Measurements from ENCODE around the gene CNR2.
A peak's percentile ranks its signal among the peaks of the same experiment; 100 is the strongest.
"Not testable (repeated sequence)": the region's sequence is repeated elsewhere in the genome, so short reads cannot be mapped to it uniquely, and the experiment has no call there.

The CNR2 gene

DNA sequence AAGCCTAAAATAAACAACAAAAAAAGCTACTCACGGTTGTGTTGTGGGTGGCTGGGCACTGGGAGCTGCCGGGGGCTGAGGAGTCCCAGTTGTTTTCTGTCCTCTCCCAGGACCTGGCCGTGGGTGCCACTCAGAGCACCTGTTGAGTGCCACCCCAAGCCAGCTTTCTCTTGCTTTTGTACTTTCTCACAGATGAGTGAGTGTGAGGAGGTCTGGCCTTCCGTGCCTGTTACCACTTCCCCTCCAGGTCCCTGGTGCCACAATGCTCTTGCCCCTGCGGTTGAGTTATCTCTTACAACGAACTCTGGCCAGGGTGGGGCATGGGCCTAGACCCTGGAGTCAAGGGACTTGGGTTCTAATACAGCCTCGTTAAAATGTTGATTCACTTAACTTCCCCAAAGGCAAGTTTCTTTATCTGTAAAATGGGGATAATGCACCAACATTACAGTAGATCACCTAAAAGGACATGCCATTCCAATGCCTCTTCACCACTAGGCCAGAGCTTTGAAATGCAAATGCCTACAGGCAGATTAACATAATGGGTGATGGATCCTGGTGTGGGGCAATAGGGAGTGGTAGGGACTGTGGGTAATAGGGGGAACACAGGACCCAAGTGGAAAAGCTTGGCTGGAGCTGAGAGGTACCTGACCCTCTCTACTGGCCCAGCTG is at the start of gene CNR2:
Gene CNR2, minus strand, starts transcription at position 151 of the 669 bp plus-strand sequence. CDS start 37,745 bp downstream, outside the sequence.
- no peak for DNase-seq

DNA sequence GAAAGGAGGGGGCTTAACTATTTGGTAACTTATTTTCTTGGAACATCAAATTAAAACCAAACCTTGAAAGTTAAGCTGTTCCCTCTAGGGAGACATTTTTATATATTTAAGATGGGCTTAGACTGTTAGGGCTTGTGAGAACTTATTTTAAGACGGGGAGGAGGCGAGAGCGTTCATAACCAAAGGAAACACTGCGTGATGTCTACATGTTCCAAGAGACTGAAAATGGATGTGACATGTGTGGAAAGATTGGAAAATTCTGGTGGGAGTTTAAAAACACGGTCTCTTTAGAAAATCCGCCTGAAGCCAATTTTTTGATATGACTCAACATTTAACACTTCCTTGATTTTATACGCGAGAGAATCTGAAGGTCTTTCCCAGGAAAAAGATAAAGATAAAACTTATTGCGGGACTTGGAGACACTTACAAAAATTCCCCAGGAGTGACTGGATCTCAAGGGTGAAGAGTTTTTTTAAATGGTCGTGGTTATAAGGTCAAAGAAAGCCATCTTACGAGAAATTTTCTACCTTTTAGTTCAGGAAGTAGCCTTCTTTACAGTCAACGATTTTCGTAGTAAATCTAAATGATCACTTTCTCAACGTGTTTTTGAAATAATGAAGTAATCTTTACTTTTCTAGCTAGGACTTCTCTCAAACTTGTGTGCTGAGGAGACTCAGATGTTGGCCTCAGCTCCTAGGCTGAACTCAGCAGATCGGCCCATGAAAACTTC is 47.3 kb upstream of the CNR2 start:
- no peak for DNase-seq

DNA sequence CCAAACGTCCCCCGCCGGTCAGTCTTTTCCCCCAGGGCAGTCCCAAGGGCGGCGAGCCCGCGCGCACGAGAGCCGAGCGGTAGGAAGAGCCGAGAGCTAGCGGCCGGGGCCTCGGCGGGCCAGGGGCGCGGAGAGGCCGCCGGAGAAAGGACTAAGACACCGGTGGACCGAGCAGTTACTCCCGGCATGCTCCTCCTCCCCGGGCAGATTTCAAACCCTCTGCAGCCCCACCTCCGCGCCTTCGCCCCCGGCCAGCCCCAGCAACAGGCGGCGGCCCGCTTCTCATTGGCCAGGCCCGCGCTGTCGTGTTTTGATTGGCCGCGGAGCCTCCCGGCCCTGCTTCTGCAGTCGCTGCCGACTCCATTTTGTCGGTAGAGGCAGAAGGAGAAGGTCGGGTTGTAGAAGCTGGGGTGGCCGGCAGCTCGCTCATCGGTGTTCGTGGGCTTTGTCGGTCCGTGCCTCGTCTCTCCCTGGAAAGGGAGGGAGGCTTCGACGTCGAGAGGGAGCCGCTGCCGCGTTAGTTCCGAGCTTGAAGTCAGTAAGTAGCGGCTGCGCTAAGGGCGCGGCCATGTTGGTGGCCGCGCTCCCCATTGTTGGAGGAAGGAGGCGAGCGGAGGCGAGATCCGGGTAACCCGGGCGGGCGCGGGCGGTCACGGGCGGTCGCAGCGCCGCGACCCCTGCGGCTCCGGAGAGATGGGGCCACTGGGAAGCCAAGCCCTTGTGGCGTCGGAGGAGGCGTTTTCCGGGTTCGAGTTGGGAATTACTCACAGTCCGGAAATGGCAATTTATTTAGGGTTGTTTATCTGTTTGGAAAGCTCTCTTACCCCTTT is 46.5 kb upstream of the CNR2 start, which contains the start of gene PNRC2:
Gene PNRC2, plus strand, starts transcription at position 368 of the 830 bp plus-strand sequence. CDS start 1,630 bp downstream, outside the sequence.
- peak; percentile 95 for DNase-seq

DNA sequence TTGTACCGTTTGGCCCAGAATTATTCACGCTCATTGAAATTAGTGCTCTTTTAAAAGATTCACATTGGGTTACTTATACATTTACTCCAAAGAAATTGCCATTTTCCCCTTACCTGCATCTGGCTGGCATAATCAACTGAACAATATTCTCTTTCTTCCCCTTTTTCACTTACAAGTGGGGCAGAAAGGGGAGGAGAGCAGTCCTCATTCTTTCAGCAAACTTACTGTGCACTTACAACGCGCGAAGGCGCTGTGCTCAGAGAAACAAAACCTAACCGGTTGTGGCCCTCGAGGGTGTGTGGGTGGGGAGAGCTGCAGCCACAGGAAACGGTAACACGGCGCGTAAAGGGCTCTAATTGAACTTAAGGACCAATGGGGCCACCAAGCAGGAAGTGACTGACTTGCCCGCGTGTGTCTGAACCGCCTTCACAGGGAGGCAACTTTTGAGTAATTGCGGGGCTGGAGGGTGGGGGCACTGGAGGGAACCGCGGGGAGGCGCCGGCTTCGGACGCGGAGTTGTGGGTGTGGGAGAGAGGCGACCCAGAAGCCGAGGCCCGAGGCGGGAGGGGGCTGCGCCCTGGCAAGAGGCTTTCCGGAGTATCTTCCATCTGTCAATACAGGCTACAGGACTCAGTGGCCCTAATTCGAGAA is 45.8 kb upstream of the CNR2 start:
- peak; percentile 97 for DNase-seq

DNA sequence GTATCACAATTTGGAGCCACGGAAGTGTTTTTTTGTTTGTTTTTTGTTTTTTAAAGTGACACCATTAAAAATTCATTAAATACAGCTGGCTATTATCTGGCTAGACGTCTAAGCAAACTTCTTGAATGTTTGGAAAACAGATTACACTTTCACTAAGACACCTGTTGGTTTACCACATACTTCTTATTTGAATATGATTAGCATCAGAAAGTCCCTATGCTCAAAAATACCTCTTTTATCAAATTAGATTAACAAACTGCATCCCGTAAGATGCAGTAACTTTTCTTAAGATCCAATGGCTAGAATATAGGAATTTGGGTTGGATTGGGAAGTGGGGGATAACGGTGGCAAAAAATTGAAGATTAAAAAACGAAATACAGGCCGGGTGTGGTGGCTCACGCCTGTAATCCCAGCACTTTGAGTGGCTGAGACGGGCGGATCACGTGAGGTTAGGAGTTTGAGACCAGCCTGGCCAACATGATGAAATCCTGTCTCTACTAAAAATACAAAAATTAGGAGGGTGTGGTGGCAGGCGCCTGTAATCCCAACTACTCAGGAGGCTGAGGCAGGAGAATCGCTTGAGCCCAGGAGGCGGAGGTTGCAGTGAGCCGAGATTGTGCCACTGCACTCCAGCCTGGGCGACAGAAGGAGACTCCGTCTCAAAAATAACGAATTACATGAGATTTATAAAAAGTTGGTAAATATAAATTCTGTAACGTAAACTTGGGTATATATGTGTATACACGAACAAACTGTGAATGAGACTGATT is 45.1 kb upstream of the CNR2 start:
- not testable (repeated sequence) for DNase-seq

DNA sequence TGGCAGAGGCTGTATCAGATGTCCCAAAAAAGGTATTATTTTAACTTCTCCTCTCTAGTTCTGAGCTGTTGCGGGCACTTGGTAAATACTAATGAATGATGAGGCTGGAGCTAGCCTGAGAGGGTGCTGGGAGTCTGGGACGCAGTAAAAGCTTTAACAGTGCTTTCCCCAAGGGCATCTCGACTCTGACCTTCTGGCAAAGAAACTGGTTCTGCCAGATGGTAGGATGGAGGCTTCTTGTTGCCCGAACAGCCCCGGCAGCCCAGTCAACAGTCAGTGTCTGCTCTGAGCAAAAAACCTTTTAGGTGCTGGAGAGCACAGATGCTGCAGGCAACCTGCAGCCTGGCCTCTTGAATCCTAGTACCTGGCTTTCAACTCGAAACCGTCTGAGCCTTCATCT is 43.9 kb upstream of the CNR2 start:
- peak; percentile 32 for DNase-seq

DNA sequence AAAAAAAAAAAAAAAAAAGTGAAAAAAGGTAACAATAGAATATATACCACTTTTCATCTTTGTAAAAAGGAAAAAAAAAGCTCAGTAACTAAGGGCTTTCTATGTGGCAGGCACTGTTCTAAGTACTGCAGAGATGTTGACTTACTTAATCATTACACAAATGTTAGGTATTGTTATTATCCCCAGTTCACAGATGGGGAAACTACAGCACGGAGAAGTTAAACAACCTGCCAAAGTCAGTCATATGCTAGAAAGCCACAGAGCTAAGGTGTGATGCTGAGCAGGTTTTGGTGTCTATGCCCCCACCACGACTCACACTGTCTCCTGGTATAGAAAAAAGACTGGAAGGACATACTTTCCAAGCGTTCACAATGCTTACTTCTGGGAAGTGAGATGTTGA is 39.9 kb upstream of the CNR2 start:
- DNase-seq = no peak

DNA sequence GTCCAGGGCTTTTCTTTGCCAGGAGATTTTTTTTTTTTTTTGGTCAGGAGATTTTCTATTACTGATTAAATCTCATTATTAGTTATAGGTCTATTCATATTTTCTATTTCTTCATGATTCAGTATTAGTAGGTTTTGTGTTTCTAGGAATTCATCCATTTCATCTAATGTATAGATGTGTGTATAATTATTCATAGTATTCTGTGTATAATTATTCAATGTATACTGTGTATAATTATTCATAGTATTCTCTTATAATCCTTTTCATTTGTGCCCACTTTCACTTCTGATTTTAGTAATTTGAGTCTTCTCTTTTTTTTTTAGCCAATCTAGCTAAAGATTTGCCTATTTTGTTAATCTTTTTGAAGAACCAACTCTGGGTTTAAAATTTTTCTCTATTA is 34.2 kb upstream of the CNR2 start:
- DNase-seq = no peak

DNA sequence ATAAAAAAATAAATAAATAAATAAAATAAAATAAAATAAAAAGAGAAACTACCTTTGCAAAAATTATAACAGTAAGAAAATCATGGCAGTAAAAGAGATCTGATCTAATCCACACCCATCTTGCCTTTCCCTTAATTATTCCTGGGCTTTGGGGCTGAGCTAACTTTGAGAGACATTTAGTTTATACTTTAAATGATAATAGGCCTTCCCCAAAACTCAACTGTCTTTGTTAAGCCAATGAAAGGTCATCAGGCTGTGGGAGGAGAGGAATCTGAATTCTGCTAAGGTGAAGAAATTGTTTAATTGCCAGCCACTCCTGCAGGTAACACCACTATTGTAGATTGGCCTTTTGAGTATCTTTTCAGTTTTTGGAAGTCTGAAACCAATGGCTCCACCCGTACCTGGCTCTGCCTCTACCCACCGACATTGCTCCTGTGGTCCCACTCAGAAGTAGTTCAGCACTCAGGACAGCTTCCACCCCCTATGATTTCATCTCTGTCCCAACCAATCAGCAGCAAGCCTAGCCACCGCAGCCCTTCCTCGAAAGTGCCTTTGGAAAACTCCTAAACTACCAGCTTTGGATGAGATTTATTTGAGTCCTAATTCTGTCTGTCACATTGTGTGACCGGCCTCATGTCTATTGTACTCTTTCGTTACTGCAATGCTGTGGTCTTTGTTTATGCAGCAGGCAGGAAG is 23.5 kb upstream of the CNR2 start:
- no peak for DNase-seq

DNA sequence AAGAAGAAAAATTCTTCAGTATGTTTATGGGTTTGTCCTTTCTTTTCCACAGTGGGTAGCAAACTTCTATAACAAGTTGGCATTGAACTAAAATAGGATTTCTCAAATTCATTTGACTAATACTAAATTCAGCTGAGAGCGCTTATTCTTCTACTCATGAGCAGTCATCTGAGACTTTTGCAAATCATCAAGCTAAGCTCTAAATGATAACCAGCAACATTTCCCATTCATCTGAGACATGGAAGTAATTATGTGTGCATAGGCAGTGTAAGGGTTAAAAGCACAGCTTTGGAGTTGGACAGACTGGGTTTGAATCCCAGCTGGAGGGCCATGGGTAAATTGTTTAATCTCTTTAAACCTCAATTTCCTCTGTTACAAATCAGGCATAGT is 18.3 kb upstream of the CNR2 start:
- no peak for DNase-seq

DNA sequence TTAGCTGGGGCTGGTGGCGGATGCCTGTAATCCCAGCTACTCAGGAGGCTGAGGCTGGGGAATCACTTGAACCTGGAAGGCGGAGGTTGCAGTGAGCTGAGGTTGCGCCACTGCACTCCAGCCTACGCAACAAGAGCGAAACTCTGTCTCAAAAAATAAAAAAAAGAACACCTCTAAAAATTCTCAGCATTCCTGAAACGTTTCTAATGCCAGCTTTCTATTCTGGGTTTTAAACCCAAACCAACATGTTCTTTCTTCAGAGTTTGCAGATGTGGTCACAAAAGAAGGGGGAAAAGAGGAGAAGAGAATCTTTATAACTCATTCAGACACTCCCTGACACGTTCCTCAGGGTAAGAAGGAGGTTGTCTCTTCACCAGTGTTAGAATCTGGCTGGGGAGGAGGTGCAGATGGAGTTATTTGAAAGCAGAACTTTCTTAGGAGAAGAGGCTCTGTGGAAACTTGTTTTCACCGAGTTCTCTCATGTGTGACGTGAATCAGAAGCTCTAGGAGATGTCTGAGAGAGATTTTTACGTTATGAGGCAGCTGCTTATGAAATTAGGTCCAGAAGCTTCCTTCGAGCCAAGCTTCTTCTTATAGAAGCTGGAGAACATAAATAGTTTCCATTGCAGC is 17.8 kb upstream of the CNR2 start:
- DNase-seq = no peak

DNA sequence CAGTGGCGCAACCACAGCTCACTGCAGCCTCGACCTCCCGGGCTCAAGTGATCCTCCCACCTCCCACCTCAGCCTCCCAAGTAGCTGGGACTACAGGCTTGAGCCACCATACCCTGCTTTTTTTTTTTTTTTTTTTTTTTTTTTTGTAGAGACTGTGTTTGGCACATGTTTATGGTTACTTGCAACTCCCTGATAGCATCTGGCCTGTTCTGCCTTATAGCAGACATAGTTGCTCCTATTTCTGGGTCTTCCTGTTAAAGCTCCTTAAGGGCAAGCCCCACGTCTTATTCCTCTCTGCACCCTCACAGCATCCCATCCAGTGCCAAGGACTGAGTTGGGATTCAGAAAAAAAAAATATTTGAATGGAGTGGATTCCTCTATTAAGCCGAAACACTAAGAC is 17.1 kb upstream of the CNR2 start:
- DNase-seq = no peak

DNA sequence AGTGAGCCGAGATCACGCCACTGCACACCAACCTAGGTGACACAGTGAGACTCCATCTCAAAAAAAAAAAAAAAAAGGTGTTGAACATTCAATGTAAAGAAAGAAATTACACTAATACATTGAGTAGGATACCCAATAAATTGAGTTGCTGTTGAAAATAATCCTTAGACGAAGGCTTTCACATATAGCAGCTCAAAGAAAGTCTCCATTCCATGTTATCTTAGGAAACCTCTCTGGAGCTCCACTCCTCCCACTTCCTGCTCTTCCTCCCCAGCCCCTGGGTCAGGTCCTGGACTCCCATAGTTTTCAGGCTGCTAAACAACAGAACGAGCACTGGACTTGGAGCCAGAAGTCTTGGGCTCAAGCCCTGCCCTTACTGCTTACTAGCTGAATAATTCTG is 15.6 kb upstream of the CNR2 start:
- no peak for DNase-seq

DNA sequence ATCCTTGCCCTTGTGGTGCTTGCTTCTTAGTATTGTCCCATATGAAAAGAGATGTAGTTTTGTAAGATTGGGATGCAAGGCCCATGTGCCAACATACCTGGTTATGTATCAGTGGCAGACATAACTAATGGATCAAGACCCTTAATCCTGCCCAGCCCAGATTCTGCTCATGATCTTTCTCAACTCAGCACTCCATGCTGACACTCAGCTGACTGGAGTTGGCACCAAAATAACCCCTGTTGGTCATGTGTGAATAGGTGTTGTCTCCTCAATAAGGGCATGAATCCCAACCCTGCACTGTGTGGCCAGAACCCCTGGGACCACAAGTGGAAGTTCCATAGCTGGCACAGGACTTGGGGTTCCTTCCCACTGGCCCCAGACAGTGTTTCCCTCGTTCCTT is 13.9 kb upstream of the CNR2 start:
- no peak for DNase-seq

DNA sequence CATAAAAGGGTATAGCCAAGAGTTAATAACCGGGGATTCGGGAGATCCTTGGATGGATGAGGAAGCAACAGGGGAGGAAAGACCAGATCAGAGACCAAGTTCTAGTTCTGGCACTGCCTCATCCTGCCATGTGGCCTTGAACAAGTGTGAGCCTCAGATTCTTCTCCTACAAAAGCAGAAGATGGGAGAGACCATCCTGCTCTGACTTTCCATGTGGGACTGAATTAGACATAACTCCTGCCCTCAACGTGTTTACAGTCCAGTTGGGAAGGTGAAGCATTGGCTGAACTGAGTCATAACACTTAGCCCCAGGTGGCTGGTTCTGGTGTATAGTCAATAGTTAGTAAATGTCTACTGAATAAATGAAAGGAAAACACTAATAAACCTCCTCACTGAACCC is 12.1 kb upstream of the CNR2 start:
- no peak for DNase-seq

DNA sequence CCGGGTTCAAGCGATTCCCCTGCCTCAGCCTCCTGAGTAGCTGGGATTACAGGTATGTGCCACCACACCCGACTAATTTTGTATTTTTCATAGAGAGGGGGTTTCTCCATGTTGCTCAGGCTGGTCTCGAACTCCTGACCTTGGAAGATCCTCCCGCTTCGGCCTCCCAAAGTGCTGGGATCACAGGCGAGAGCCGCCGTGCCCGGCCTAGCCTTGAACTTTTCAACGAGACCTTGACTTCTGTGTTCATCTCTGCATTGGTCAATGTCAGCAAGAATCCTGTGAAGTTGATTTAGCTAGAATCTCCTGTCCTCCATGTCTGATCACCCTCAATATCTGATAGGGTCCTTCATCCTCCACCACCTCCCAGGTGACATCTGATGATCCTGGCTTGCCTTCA is 11.4 kb upstream of the CNR2 start:
- no peak for DNase-seq

DNA sequence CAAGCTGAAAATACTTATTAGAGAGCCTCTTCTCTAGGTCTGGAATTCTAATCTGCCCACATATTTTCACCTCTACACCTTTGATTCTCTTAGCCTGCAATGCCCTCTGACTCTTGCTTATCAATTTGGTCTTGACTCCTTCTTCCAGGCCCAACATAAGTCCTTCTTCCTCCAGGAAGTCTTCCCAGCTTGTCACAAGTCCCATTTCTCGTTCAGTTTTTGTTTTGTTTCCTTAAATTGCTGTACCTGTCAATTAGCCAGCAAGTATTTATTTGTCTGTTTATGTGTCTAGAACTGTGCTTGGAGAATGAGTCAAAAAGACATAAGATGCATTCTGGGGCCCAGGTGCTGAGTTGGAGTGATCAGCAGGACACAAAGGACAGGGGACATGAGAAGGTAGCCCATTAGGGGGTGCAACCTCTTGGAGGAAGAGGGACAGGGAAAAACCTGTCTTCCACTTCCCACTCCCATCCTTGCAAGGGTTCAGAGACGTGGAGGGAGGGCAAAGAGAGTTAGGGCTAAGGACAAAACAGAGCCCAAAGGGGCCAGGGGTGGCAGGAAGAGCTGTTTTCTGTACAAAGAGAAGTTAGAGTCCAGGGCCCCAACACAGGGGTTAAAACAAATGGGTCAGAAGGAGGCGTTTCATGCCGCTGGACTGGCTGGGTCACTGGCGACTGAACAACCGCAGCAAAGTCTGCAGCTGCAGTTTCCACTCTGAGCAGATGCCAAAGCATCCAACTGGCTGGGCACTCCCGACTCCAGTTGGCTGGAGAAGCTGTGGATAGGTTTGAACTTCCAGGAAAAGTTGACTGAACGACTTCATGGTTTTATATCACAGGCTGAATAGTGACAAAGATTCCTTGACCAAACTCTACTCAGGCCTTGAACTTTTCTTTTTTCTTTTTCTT is 10.7 kb upstream of the CNR2 start:
- no peak for DNase-seq

DNA sequence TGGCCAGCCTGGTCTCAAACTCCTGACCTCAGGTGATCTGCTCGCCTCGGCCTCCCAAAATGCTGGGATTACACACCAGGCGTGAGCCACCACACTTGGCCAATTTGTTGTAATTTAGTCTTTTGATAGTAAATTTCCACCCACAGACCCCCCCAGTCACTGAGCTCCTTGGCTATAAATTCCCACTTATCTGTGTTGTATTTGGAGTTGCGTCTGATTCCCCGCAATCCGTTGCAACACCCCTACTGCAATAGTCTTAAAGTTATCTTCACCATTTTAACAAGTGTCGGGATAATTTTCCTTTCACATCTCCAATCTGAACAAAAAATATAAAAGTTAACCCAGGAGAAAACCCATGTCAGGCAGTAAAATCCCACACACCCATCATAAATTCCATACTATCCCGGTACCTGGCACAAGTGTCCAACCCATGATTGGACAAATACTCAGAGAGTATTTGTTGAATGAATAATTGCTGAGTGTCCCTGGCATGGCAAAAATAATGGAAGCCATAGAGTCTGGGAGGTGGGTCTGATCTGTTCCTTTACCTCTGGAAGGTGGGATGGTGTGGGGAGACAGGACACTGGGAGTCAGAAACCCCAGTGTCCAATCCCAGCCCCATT is 9.3 kb upstream of the CNR2 start:
- no peak for DNase-seq
